Activated CD8-positive, alpha-beta memory T cell treated with anti-CD3 and anti-CD28 coated beads for 24 hours (primary cell): ENCODE data around the gene CHST13.

Experiments used
- DNase-seq: peaks from one replicate; pipeline ENCODE4 v3.0.0-alpha.2; 2020

CHST13 gene

DNA sequence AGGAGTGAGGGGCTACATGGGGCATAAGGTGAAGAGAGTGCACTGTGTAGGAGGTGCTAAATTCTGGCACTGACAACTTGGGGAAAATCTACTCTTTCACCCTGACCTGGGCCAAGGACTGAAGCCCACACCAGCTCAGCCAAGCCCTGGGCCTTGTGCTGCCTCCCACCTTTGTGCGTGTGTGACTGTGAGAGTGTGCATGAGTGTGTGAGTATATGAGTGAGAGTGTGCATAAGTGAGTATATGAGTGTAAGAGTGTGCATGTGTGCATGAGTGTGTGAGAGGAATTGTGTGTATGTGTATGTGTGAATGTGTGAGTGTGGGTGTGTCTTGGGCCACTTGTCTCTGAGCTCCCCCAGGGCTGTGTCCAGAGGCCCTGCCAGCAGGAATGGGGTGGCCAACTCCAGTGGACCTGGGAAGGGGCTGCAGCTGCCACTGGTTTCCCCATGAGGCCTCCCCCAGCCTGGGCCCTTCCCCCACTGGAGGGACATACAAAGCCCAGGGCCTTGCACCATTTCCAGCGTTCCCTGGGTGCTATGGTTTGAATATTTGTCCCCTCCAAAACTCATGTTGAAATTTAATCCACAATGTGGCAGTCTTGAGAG, 19.6 kb downstream of the CHST13 start:
- DNase-seq = peak; percentile 24

DNA sequence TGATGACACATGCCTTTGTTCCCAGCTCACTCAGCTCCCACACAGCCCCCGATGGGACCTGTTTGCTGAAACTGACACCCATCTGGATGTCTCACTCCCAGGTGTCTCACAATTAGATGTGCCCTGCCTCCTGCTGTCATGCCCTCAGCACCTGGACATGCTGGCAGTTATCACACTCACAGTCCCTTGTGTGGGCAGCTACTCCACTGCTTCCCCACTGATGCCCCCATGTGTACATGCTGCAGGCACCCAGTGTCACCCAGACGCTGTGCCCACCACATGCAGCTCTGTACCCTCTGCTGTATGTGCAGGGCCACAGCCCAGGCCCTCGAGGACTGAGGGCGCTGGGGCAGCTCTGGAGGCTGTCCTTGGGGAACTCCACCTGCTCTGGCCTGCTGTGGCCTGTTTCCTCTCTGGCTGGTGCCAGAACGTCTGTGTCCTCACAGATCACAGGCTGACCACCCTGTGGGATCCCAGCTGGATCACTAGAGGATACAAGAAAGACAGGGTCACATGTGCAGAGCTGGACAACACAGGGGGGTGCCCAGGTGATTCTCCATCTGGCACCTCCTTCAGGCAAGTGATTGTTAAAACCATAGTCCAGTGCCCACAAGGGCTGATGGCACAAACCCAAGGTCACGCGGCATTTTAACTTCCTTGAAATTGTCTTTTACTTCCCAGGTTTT, 20.8 kb downstream of the CHST13 start:
- peak; percentile 48 for DNase-seq

DNA sequence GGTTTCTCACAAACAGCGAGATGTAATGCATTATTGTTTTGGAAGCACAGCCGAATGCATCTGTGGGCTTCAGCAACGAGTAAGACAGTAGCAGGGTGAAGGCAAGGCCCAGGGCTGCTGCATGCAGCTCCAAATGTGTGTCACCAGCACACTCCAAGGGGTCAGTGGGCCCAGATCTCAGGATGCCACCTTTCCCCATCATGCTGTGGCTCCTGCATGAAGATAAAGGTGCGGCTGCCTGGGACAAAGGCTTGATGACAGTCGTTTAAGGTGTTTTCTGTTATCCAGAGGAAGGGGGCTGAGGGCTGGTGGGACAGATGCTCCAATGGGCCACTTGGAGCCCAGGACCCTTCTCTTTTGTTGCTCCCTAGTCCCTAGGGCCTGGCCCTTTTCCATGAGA, 21.6 kb downstream of the CHST13 start:
- peak; percentile 42 for DNase-seq

DNA sequence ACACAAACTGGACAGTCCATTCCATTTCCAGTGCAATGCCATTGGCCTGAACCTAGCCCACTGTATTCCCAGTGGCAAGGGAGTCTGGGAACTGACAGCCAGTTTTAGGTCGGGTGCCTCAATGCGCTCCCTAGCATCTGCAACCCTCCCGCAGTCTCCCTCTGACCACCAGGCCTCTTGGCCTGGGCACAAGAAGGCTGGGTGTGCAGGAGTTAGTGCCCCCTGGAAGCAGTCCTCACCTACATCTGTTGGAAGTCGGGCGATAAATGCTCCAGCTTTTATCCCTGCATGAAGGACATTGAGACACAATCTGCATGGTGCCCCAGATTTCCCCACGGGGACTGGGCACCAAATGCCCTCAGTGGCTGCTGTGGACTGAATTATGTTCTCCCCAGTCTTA, 22.1 kb downstream of the CHST13 start:
- peak; percentile 28 for DNase-seq

DNA sequence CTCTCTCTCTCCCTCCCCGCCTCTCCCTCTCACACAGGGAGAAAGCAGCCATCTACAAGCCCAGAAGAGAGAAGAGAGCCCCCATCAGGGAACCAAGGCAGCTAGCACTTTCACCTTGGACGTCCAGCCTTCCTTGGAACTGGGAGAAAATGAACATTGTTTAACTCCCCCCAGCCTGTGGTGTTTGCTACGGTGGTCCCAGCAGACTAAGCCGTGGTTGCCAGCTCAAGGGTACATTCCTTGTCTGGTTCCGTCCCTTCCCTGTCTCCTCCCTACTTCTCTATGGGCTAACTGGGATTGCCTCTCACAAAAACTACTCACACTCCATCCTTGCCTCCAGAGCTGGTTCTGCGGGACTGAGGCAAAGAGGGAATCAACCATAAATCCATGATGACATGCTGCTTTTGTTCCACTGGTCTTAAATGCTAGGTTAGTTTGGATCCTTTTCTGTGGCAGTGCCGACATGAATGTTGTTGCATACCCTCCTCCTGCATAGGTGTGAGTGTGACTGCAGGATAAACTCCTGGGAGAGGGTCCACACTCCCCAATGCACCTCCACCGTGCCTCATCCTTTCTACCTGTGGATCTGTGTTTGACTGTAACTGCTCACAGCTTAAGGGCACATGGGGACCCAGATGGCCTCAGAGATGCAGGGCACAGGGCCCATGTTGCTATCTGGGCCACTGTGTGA, 22.7 kb downstream of the CHST13 start:
- peak; percentile 21 for DNase-seq

DNA sequence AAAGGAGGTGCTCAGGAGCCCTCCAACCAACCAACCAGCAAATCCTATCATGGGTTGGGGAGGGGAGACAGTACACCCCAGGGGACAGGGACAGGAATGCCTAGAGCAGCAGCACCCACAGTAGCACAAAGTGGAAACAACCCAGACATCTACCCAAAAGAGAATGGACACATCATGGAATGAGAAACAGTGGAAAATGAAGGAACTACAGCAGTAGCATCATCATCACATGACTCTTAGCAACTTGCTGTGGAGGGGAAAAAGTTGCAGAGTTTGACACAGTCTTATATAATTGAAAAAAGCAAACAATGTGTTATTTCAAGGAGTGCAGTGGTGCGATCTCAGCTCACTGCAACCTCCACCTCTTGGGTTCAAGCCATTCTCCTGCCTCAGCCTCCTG, 23.8 kb downstream of the CHST13 start:
- DNase-seq = no peak

DNA sequence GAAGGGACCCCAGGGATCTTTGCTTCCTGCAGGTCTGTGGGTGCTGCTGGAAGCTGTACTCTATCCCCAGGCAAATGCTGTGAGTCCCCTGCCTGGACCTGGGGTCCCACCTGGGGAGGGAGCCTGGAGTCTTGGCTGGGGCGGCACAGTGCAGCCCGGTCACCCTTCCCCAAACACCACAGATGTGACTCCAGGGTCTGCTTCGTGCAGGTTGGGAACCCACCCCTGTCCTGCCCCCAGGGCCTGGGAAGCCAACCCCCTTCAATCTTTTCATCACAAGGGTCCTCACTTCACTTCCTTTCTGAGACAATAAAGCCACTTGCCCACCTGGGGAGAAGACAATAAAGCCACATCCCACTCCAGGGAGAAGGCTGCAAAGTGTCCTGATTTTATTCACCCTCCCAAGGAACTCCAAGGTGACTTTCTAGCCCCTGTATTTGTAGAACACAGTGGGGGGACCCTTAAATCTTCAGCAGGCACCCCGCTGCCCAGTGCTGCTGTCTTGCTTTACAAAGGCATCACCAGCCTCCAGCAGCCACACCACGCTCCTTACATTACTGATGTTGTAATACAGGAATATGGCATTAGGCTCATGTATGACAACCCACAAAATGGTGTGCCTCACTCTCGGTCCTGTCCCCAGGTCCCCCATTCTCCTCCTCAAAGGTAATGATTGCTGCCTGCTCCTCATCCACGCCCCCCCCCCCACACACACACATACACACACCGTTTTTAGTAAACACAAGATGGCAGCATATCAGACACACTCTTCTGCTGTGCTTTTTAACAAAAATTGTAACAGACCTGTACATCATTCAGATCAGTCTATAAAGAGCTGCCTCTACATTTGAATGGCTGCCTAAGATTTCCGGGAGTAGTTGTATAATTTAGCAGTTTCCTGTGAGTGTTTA, 24.9 kb downstream of the CHST13 start:
- peak; percentile 15 for DNase-seq

DNA sequence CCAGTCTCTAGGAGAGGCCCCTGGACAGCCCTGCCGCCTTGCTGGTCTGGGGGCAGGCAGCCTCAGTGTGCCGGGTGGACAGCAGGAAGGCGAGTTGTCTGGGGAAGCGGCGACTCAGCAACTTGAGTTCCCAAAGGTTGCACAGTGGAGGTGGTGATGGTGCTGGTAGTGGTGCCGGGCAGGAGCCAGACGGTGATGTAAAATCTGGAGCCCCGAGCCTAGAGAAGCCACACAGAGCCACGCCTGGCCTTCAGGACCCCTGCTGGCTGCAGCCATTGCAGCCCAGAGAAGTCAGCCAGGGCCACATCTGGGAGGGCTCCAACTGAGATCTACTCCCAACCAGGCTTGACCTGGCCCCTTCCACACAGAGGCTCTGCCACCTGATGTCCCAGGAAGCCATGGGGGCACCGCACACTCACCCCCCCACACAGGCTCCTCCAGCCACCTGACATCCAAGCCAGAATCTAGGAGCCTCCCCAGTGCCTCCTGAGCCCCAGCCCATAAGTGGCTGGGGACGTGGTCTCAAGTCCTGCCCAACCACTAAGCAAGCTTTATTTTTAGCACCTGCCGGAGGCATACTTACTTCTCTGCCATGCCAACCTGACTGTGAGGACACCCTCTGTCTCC, 26.0 kb downstream of the CHST13 start:
- DNase-seq = peak; percentile 45

DNA sequence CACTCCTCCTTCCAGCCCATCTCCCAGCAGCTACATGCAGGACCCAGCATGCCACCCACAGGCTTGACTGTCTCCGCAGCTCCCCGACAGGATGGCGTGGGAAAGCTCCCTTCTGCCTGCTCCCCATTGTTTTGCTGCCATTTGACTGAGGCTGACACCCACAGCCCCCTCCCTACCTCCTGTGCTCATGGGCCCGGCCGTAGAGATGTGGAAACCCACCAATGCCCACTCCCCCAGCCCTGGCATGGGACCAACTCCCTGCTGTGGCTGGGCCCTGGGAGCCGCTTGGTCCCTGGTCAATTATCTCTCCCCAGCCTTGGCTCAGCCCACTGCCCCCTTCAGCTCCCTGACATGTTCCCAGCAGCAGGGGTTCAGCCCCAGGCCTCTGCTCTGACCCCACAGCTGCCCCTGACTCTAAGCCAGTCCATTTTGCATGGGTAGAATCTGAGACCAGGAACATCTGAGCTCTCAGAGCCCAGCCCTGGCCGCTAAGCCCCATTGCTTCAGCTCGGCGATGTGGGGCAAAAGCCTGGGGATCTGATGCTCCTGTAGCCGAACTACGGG, 26.6 kb downstream of the CHST13 start:
- DNase-seq = peak; percentile 33

DNA sequence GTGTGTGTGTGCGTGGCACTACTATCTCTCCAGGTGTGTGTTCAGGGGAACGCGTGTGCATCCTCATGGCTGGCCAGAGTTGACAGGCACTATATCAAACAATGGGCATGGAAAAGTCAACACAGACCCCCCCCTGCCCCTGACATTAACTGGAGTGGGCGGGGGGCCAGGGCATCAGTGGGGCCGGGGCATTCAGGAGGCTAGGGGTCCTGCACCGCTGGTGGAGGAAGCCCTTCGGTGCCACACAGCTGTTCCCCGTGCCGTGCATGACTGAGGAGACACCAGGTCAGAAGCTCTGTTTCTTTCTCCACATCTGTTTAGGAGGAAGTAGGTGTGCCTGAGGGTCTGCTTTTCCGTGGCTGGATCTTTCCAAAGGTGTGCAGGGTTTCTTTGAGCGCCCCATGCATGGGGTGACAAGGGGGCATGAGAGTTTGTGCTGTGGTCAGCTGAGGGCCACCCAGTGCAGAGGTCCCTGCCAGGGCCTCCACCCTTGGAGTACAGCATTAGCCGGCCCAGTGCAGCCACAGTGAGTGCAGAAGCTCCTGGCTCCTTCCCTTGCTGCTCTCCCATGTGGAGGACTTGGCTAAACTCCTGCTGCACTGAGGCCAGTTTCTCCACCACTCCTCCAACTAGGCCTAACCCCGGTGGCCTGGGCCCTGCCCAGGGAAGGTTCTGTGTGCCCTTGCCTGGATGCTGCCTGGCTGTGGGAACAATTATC, 27.3 kb downstream of the CHST13 start:
- DNase-seq = peak; percentile 38

DNA sequence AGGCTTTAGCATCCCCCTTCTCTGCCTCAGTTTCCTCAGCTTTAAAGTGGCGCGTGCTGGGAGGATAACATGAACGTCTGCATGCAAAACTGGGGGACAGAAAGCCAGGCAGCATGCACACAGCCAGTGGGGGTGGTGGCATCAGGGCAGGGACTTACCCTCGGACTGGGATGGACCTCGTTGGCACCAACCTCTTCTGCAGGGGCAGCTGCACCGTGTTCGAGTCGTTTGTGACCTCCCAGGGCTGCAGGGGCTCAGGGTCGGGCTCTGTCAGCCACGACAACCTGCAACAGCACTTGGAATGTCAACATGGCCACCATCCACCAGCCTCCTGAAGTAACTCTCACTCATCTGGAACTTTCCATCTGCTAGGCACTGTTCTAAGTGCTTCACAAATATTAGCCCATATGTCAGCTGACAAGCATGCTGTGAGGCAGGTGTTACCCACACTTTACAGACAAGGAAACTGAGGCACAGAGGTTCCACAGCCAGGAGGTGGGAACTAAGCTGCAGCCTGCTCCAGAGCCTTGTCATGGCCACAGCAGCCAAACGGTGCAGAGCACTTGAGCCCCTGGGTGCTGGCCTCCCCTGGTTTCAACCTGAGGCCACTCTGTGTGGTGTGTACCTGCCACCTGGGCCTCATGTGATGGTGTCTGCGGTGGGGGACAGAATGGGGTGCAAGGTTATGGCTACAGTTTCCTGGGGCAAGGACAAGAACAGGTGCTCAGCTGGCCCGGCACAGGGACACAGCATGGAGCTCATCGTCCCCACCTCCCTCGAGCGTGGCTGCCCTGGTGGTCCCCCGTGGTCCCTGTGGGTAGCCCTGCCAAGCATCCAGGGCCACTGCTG, 28.1 kb downstream of the CHST13 start:
- peak; percentile 35 for DNase-seq

DNA sequence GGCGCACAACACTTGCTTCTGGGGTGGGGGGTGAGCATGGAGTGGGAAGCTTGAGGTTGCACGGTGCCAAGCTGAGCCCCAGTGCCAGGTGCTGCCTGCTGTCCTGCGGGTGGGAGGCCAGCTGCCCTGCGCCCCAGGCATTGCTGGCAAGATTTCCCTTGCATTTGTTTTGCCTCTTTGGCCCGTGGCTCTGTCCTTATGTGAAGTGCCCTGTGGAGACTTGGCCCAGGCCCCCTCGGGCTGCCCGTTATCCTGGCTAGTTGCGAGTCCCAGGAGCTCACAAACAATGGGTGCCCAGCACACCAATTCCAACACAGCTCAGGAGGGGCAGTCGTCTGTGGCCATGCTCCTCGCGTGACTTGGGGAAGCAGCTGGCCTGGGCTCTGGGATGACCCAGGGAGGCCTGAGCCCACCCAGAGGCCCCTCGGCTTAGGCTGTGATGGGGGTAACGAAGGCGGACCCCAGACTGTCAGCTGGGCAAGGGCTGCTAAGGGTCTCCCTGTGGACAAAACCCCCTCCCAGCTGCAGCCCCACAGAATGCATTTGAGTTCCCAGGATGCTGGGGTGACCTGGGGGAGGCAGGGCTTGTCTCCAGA, 28.8 kb downstream of the CHST13 start:
- peak; percentile 44 for DNase-seq

DNA sequence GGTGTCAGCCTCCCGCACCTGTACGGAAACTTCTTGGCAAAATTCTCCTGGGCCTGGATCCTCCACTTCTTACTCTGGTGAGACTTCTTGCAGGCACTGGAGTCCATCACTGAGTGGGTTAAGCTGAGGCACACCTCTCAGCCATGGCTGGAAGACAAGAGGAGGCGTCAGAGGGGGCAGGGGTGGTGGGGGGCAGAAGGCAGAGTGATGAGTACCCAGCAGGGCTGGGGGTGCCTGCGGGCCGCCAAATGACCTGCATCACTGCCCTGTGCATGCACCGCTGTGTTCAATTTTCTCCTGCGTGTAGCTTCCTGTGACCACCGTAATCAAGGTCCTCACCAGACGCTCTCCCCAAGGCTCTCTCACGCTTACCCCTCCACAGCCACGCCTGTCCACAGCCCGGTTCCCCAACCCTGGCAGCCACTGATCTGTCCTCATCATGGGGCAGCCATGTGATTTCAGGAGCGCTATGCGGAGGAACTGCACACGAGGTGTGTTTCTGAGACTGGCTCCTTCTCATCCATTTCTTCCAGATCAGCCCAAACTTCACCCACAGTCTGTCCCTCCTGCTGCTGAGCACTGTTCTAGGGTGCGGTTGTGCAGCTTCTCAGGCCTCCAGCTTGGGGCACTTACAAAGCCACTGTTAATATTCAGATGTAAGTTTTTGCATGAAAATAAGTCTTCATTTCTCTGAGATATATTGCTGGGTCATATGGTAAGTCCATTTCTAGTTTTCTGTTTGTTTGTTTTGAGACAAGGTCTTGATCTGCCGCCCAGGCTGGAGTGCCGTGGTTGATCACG, 29.5 kb downstream of the CHST13 start:
- DNase-seq = peak; percentile 47

DNA sequence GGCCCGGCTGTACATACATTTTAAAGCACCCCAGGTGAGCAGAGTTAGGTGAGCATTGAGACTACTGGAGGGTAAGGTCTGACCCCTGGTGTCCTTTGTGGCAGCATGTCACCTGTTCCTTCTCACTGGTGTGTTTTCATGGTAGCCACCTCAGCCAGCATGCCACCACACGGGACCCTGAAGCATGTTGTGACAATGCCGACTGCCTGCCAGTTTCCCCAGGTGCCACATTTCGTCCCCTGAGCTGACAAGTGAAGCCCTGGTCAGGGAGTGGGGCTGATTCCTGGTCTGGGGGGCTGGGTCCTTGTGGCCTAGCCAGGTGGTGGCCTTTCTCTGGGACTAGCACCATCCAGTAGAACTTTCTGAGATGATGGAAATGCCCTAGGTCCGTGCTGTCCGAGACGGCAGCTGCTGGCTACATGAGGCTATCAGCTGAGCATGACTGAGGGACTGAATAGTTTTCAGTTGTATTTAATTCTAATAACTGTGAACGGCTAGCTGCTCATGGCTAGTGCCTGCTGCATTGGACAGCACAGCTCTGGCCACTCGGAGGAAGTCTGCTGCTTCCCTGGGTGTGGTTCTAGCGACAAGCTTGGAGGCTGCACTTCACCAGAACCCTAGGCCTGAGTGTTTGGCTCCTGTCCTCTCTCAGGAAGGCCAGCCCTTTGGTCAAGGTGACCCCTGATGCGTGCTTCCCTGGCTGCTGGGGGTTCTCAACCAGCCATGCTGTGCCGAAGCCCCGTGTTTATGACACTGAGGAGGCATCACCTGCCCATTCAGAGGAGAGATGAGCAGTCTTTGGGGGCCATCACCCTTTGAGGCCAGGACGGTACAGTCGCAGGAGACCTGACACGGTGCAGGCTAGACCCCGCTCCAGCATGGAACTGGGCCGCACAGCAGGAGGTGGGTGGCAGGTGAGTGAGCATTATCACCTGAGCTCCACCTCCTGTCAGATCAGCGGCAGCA, 30.9 kb downstream of the CHST13 start:
- DNase-seq = peak; percentile 38

DNA sequence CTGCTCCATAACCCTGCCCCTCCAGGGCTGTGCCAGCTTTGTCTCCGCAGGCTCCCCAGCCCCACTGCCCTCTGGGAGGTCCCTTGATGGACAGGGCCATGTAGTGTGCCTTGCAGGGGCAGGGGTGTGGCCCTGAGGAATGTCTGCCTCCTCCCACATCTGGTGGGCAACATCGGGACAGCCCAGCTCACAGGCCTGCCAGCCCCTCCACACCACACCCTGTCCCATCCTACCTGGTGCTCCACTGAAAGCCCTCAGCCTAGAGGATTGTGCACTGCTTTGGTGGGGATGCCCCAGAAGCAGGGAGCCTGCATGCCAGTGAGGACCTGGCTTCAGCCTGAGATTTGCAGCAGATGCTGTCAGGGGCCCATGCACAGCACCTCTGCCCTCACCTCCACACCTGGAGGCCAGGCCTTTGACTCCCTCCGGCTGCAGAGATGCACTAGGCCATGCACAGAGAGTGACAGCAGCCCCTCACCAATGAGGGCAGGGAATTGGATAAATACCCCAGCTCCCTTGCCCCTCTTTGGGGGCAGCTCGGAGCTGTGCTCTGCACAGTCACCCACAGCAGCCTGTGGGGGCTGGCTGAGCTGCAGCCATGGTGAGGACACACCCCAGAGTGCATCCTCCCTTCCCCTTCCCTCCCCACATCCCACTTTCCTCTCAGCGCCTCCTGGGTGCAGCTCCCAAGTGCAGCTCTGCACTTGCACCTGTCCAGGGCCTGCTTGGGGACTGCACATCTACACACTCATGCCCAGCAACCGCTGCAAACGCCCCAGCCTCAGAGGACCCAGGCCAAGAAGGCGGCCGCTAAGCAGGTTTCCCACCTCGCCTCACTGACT, 32.1 kb downstream of the CHST13 start:
- peak; percentile 42 for DNase-seq

DNA sequence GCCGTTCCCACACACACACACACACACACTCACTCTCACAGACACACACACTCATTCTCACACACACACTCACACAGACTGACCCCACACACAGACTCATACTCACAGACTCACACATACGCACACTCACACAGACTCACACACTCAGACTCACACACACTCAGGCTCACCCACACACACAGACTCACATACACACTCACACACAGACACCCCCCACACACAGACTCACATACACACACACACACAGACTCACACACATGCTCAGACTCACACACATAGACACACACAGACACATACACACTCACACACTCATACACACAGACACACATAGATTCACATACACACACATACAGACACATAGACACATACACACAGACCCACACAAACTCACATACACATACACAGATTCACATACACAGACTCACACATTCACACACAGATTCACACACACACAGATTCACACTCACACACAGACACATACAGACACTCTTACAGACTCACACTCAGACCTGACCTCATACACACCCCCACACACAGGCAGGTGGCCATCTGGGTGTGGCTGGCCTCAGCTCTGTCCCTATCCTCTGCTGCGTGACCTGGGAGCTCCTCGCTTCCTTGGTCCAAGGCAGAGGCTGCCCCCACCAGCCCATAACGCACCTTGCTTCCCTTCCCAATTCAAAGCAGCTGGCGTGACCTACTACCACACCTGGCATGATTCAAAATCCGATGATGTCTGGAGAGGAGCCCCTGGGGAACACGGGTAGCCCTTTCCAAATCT, 32.9 kb downstream of the CHST13 start:
- peak; percentile 42 for DNase-seq
